PC-9 (cell line): ENCODE results near the gene C16orf90. TPM values are rescaled to one million over a fixed set of nuclear protein-coding genes. Genes with fewer than 3 reads are reported as not detected.

Source experiments
- BruUV-seq: library from RNA; stranded (reverse); fragments of 400-500 nt; replicated peaks from 2 replicates; lab custom pipeline; 2021; lab: Mats Ljungman, UMichigan
- CTCF ChIA-PET: fragments of 300-600 bp; sonication (Branson Sonifier 250); formaldehyde crosslinking; loops from one replicate; lab custom pipeline; 2022; ENCODE audit warnings: antibody characterized with exemption; lab: Charles Lee
- POLR2A ChIA-PET: fragments of 300-600 bp; sonication (Branson Sonifier 250); formaldehyde crosslinking; loops from one replicate; lab custom pipeline; 2022; ENCODE audit warnings: antibody characterized with exemption; ENCODE audit not compliant: unreplicated experiment; lab: Charles Lee
- DNase-seq, 2 experiments: peaks; one replicate each; pipeline versions ENCODE4 v3.0.0 to v3.0.0-alpha.2; 2015 to 2022; ENCODE audit warnings: mixed read lengths in 1 of 2
- H2AFZ ChIP-seq: fragments of 200-600 bp; sonication (generic); 2 replicates; pipeline ENCODE4 v1.8.1; 2017; ENCODE audit warnings: antibody characterized with exemption
- H3F3A ChIP-seq: fragments of 200-600 bp; sonication (generic); 2 replicates; pipeline ENCODE4 v1.8.1; 2017; ENCODE audit warnings: antibody characterized with exemption, mild to moderate bottlenecking, low read depth; ENCODE audit not compliant: insufficient read depth
- H3K27ac ChIP-seq: fragments of 200-600 bp; sonication (generic); 2 replicates; pipeline ENCODE4 v1.6.1; 2016; ENCODE audit warnings: mixed run types
- H3K27me3 ChIP-seq: fragments of 200-600 bp; sonication (generic); 2 replicates; pipeline ENCODE4 v1.6.1; 2016; ENCODE audit warnings: low read depth, mixed run types; ENCODE audit not compliant: insufficient read depth
- H3K36me3 ChIP-seq: fragments of 200-600 bp; sonication (generic); 2 replicates; pipeline ENCODE4 v1.6.1; 2016; ENCODE audit warnings: low read depth, mixed run types
- H3K4me1 ChIP-seq: fragments of 200-600 bp; sonication (generic); replicated peaks from 2 replicates; pipeline ENCODE4 v1.6.1; 2016; ENCODE audit warnings: mixed run types; ENCODE audit not compliant: insufficient read depth
- H3K4me2 ChIP-seq: fragments of 200-600 bp; sonication (generic); 2 replicates; pipeline ENCODE4 v1.6.1; 2017; ENCODE audit warnings: mixed run types
- H3K4me3 ChIP-seq: fragments of 200-600 bp; sonication (generic); 2 replicates; pipeline ENCODE4 v1.6.1; 2016; ENCODE audit warnings: mixed run types
- H3K79me2 ChIP-seq: fragments of 200-600 bp; sonication (generic); 2 replicates; pipeline ENCODE4 v1.6.1; 2017; ENCODE audit warnings: low read depth, mixed run types
- H3K9me2 ChIP-seq: fragments of 200-600 bp; sonication (generic); 2 replicates; pipeline ENCODE4 v1.8.1; 2017; ENCODE audit warnings: mild to moderate bottlenecking; ENCODE audit not compliant: insufficient read depth
- H3K9me3 ChIP-seq: fragments of 200-600 bp; sonication (generic); 2 replicates; pipeline ENCODE4 v1.8.1; 2016; ENCODE audit warnings: low read depth; ENCODE audit not compliant: insufficient read depth
- H4K20me1 ChIP-seq: fragments of 200-600 bp; sonication (generic); 2 replicates; pipeline ENCODE4 v1.8.1; 2017; ENCODE audit not compliant: insufficient read depth
- CTCF ChIP-seq: fragments of 200-600 bp; sonication (generic); conservative IDR thresholded peaks from 2 replicates; pipeline ENCODE4 v1.6.1; 2017; ENCODE audit warnings: mixed run types, antibody characterized with exemption, mild to moderate bottlenecking, moderate library complexity
- EZH2 ChIP-seq: fragments of 200-600 bp; sonication (generic); IDR thresholded peaks from 2 replicates; pipeline ENCODE4 v1.8.0; 2017; ENCODE audit warnings: antibody characterized with exemption, low read depth
- intact Hi-C: fragments of 100-400 bp; cut with micrococcal nuclease; formaldehyde crosslinking; loops from one replicate; pipeline ENCODE4 v1.10.0; 2022; ENCODE audit not compliant: unreplicated experiment
- total RNA-seq: library from RNA; stranded (reverse); gene quantifications from 2 replicates; pipeline ENCODE4 v1.2.3, GENCODE V29; 2021

Gene C16orf90
- total RNA-seq, 1 experiment from 2014 or later: not detected

- Histone ChIP-seq H3K27me3 (no peaks in the 10 kb centered on the region), H3K9me3 (no peaks in the 10 kb centered on the region), H3K4me1 (peaks cover 13% of the 10 kb centered on the region), H3K27ac (peak overlapping the region; percentile 66), H4K20me1 (no peaks in the 10 kb centered on the region; the same call in 1 of the 2 replicates), H3K36me3 (peaks cover 7% of the 10 kb centered on the region; the same call in 1 of the 2 replicates), H3K9me2 (no peaks in the 10 kb centered on the region), H3F3A (peaks cover 16% of the 10 kb centered on the region; the same call in 1 of the 2 replicates), H2AFZ (no peak overlapping the region), H3K79me2 (no peaks in the 10 kb centered on the region), H3K4me2 (peak overlapping the region; percentile 30), H3K4me3 (no peak overlapping the region)
- no TSS peak for BruUV-seq
- intact Hi-C loops: no loop called here
- POLR2A ChIA-PET: interaction anchor here (0.5 kb wide), 1 partner anchor 1252 kb away, joined by 3 read pairs; no protein-coding TSS in a partner anchor
- TF ChIP-seq EZH2 (no peak), CTCF (no peak)
- CTCF ChIA-PET: no interaction called here
- peak; percentile 84 to 87 for DNase-seq
Measured at GRCh38 chr16:3487521-3488410, 7.5 kb downstream of the C16orf90 start.

GRCh38 chr16:3486506-3487215 lies 8.6 kb downstream of the C16orf90 start:
- no peaks in the 10 kb centered on the region; the same call in 1 of the 2 replicates for H4K20me1 ChIP-seq
- peaks cover 9% of the 10 kb centered on the region; the same call in 1 of the 2 replicates for H3K36me3 ChIP-seq
- POLR2A ChIA-PET: interaction anchor here (0.5 kb wide), 1 partner anchor 398 kb away, joined by 4 read pairs; no protein-coding TSS in a partner anchor
- no peak for DNase-seq
- H3K27ac ChIP-seq: no peak overlapping the region
- H3K79me2 ChIP-seq: no peaks in the 10 kb centered on the region
- TF ChIP-seq EZH2 (no peak), CTCF (no peak)
- no peak overlapping the region for H2AFZ ChIP-seq
- no peak overlapping the region for H3K4me3 ChIP-seq
- H3K27me3 ChIP-seq: no peaks in the 10 kb centered on the region
- H3F3A ChIP-seq: peaks cover 16% of the 10 kb centered on the region; the same call in 1 of the 2 replicates
- BruUV-seq: no TSS peak
- no peak overlapping the region for H3K4me2 ChIP-seq
- CTCF ChIA-PET: interaction anchor here (0.6 kb wide), 1 partner anchor 157 kb away, joined by 3 read pairs; no protein-coding TSS in a partner anchor
- intact Hi-C loops: no loop called here
- H3K9me3 ChIP-seq: no peaks in the 10 kb centered on the region
- H3K9me2 ChIP-seq: no peaks in the 10 kb centered on the region
- H3K4me1 ChIP-seq: peaks cover 13% of the 10 kb centered on the region
